Measurements from ENCODE around the gene SLC25A18.
"Not testable (repeated sequence)": the region's sequence is repeated elsewhere in the genome, so short reads cannot be mapped to it uniquely, and the experiment has no call there.

Gene SLC25A18

GRCh38 chr22:17633998-17634323 is 70.7 kb downstream of the SLC25A18 start:
- no peaks in the 10 kb centered on the region for H3K27me3 ChIP-seq
- H3K9ac ChIP-seq, result no peak overlapping the region
- no peak for TF ChIP-seq Cebpa-rat (IDR thresholded peaks at IDR 0.05)
- H3K27ac ChIP-seq, result no peak overlapping the region
- no peaks in the 10 kb centered on the region for H3K9me3 ChIP-seq (replicated peaks in 1 of 11)
- H3K4me3 ChIP-seq, result no peak overlapping the region
- H3K4me2 ChIP-seq, result no peak overlapping the region
- no peaks in the 10 kb centered on the region for H3K36me3 ChIP-seq
- H4K20me1 ChIP-seq, result no peaks in the 10 kb centered on the region
- H3K4me1 ChIP-seq, result peaks cover 17 to 27% (median 21%) of the 10 kb centered on the region in 10 experiments

- Histone ChIP-seq H3K36me3 (no peaks in the 10 kb centered on the region), H3K27ac (no peak overlapping the region), H4K20me1 (no peaks in the 10 kb centered on the region), H3K4me2 (no peak overlapping the region), H3K9me3 (replicated peaks in 1 of 11) (no peaks in the 10 kb centered on the region), H3K27me3 (no peaks in the 10 kb centered on the region), H3K4me1 (peaks cover 12 to 23% (median 17%) of the 10 kb centered on the region in 10 experiments), H3K9ac (no peak overlapping the region), H3K4me3 (no peak overlapping the region)
- TF ChIP-seq Cebpa-rat (IDR thresholded peaks at IDR 0.05), result no peak
These were observed 71.4 kb downstream of the SLC25A18 start for GRCh38 chr22:17634696-17635095.

- not testable (repeated sequence) for H3K9me3 ChIP-seq (replicated peaks in 1 of 11); H4K20me1 ChIP-seq; H3K4me3 ChIP-seq; H3K9ac ChIP-seq; H3K27me3 ChIP-seq
- H3K4me2 ChIP-seq, result peak overlapping the region in 3 of 11 experiments; percentile 89 to 95 (median 91); a peak in 3 of 22 replicates
- H3K36me3 ChIP-seq, result peaks cover 0 to 17% (median 9%) of the 10 kb centered on the region in 11 experiments; a peak in 15 of 22 replicates
- 0 out of 22 replicates have a peak overlapping the region, but pooled peaks of 1 of the 11 experiments have one; percentile 97 for H3K27ac ChIP-seq
- H3K4me1 ChIP-seq, result peaks cover 18 to 30% (median 22%) of the 10 kb centered on the region in 10 experiments
These were observed 73.6 kb downstream of the SLC25A18 start for GRCh38 chr22:17636850-17637249.

GRCh38 chr22:17637490-17638181 is 74.3 kb downstream of the SLC25A18 start:
- H3K4me1 ChIP-seq, result peaks cover 18 to 30% (median 22%) of the 10 kb centered on the region in 10 experiments
- H4K20me1 ChIP-seq, result no peaks in the 10 kb centered on the region; a peak in 1 of 22 replicates
- peak overlapping the region; percentile 79 to 88 (median 86) for H3K4me3 ChIP-seq
- peaks cover 0 to 25% (median 15%) of the 10 kb centered on the region in 11 experiments; a peak in 18 of 22 replicates for H3K36me3 ChIP-seq
- no peaks in the 10 kb centered on the region for H3K27me3 ChIP-seq
- peak overlapping the region; percentile 92 to 98 (median 97) for H3K27ac ChIP-seq
- no peak for TF ChIP-seq Cebpa-rat (IDR thresholded peaks at IDR 0.05)
- H3K9ac ChIP-seq, result peak overlapping the region; percentile 89 to 98 (median 97)
- H3K4me2 ChIP-seq, result peak overlapping the region; percentile 74 to 95 (median 86)
- H3K9me3 ChIP-seq (replicated peaks in 1 of 11), result peaks cover 0 to 14% (median 10%) of the 10 kb centered on the region in 11 experiments; a peak in 9 of 22 replicates

- H3K9ac ChIP-seq, result peak overlapping the region; percentile 89 to 98 (median 97)
- peak overlapping the region; percentile 74 to 95 (median 86) for H3K4me2 ChIP-seq
- peaks cover 0 to 29% (median 19%) of the 10 kb centered on the region in 11 experiments; a peak in 18 of 22 replicates for H3K36me3 ChIP-seq
- H3K27ac ChIP-seq, result peak overlapping the region; percentile 92 to 98 (median 97)
- TF ChIP-seq Cebpa-rat (IDR thresholded peaks at IDR 0.05), result no peak
- no peaks in the 10 kb centered on the region for H3K27me3 ChIP-seq
- H4K20me1 ChIP-seq, result no peaks in the 10 kb centered on the region; a peak in 1 of 22 replicates
- peak overlapping the region; percentile 79 to 88 (median 86) for H3K4me3 ChIP-seq
- H3K9me3 ChIP-seq (replicated peaks in 1 of 11), result peaks cover 0 to 14% (median 10%) of the 10 kb centered on the region in 11 experiments; a peak in 9 of 22 replicates
- H3K4me1 ChIP-seq, result peaks cover 18 to 30% (median 22%) of the 10 kb centered on the region in 10 experiments
These were observed 74.8 kb downstream of the SLC25A18 start for GRCh38 chr22:17638182-17638431.

- Histone ChIP-seq H3K9ac (peak within 1 kb of the TSS; percentile 89 to 98 (median 97)), H3K4me2 (peak within 1 kb of the TSS; percentile 74 to 95 (median 86)), H3K27ac (peak within 1 kb of the TSS; percentile 92 to 98 (median 97)), H3K9me3 (replicated peaks in 1 of 11) (peaks cover 0 to 14% (median 10%) of the 10 kb centered on the region in 11 experiments; a peak in 9 of 22 replicates), H3K36me3 (peaks cover 0 to 33% (median 20%) of the 10 kb centered on the region in 11 experiments; a peak in 18 of 22 replicates), H3K4me3 (peak within 1 kb of the TSS; percentile 79 to 88 (median 86)), H3K27me3 (no peaks in the 10 kb centered on the region), H4K20me1 (no peaks in the 10 kb centered on the region; a peak in 1 of 22 replicates), H3K4me1 (peaks cover 18 to 30% (median 22%) of the 10 kb centered on the region in 10 experiments)
- no peak for TF ChIP-seq Cebpa-rat (IDR thresholded peaks at IDR 0.05)
These were observed 75.3 kb downstream of the SLC25A18 start, which contains the start of gene BCL2L13 for GRCh38 chr22:17638432-17639246. BCL2L13 (plus strand) TSS chr22:17638757; CDS start chr22:17655712, 16,955 bp downstream.

GRCh38 chr22:17639247-17639741 is 76.0 kb downstream of the SLC25A18 start:
- Histone ChIP-seq H3K9me3 (replicated peaks in 1 of 11) (peaks cover 0 to 14% (median 10%) of the 10 kb centered on the region in 11 experiments; a peak in 9 of 22 replicates), H3K27ac (peak overlapping the region; percentile 92 to 98 (median 97)), H3K27me3 (no peaks in the 10 kb centered on the region), H4K20me1 (no peaks in the 10 kb centered on the region; a peak in 1 of 22 replicates), H3K4me2 (peak overlapping the region; percentile 74 to 95 (median 86)), H3K4me1 (peaks cover 18 to 30% (median 22%) of the 10 kb centered on the region in 10 experiments), H3K4me3 (peak overlapping the region; percentile 79 to 88 (median 86)), H3K9ac (peak overlapping the region; percentile 89 to 98 (median 97)), H3K36me3 (peaks cover 0 to 40% (median 20%) of the 10 kb centered on the region in 11 experiments; a peak in 18 of 22 replicates)
- no peak for TF ChIP-seq Cebpa-rat (IDR thresholded peaks at IDR 0.05)
